Fibroblast of upper back skin (primary cell): Measurements from ENCODE around the gene ZFP92.
A peak's percentile ranks its signal among the peaks of the same experiment; 100 is the strongest.
"Not testable (repeated sequence)": the region's sequence is repeated elsewhere in the genome, so short reads cannot be mapped to it uniquely, and the experiment has no call there.

Experiments used
- DNase-seq: peaks from one replicate; pipeline ENCODE4 v3.0.0-alpha.2; 2013

ZFP92 gene

GRCh38 chrX:153387987-153388721 is 23.1 kb upstream of the ZFP92 start:
- DNase-seq: no peak

GRCh38 chrX:153388722-153389459 is 22.4 kb upstream of the ZFP92 start:
- DNase-seq: no peak

GRCh38 chrX:153389460-153389768 is 21.9 kb upstream of the ZFP92 start:
- DNase-seq: not testable (repeated sequence)

- no peak for DNase-seq
Measured at GRCh38 chrX:153392642-153393321, 18.5 kb upstream of the ZFP92 start.

- DNase-seq: no peak
Measured at GRCh38 chrX:153394612-153395011, 16.7 kb upstream of the ZFP92 start.

- DNase-seq: no peak
Measured at GRCh38 chrX:153395613-153396319, 15.5 kb upstream of the ZFP92 start.

GRCh38 chrX:153396320-153397195 is 14.7 kb upstream of the ZFP92 start:
- DNase-seq: no peak

GRCh38 chrX:153397256-153397960 is 13.9 kb upstream of the ZFP92 start:
- no peak for DNase-seq

- no peak for DNase-seq
Measured at GRCh38 chrX:153398275-153398960, 12.9 kb upstream of the ZFP92 start.

- DNase-seq: peak; percentile 1
Measured at GRCh38 chrX:153400146-153401132, 10.8 kb upstream of the ZFP92 start.

GRCh38 chrX:153401133-153401764 is 10.0 kb upstream of the ZFP92 start, which contains the start of gene PNMA6E:
Gene PNMA6E, minus strand, starts transcription at chrX:153401350. Its CDS starts 2,501 bp downstream, at chrX:153398849.
- no peak for DNase-seq

- DNase-seq: not testable (repeated sequence)
Measured at GRCh38 chrX:153404333-153404732, 6.9 kb upstream of the ZFP92 start.

- DNase-seq: no peak
Measured at GRCh38 chrX:153405426-153405825, 5.8 kb upstream of the ZFP92 start.

- DNase-seq: no peak
Measured at GRCh38 chrX:153406011-153406410, 5.3 kb upstream of the ZFP92 start.

GRCh38 chrX:153406903-153407302 is 4.4 kb upstream of the ZFP92 start:
- no peak for DNase-seq

GRCh38 chrX:153407736-153408135 is 3.5 kb upstream of the ZFP92 start:
- DNase-seq: no peak

- no peak for DNase-seq
Measured at GRCh38 chrX:153408221-153408721, 3.0 kb upstream of the ZFP92 start.

GRCh38 chrX:153408871-153409351 is 2.4 kb upstream of the ZFP92 start:
- no peak for DNase-seq
